ENCODE results near the gene CHST14. TPM values are rescaled to one million over a fixed set of nuclear protein-coding genes. Genes with fewer than 3 reads are reported as not detected.
A peak's percentile ranks its signal among the peaks of the same experiment; 100 is the strongest.

The CHST14 gene
- total and polyA plus RNA-seq, 10 donors, result 7.1 to 18.5 (median 13.3) TPM

DNA sequence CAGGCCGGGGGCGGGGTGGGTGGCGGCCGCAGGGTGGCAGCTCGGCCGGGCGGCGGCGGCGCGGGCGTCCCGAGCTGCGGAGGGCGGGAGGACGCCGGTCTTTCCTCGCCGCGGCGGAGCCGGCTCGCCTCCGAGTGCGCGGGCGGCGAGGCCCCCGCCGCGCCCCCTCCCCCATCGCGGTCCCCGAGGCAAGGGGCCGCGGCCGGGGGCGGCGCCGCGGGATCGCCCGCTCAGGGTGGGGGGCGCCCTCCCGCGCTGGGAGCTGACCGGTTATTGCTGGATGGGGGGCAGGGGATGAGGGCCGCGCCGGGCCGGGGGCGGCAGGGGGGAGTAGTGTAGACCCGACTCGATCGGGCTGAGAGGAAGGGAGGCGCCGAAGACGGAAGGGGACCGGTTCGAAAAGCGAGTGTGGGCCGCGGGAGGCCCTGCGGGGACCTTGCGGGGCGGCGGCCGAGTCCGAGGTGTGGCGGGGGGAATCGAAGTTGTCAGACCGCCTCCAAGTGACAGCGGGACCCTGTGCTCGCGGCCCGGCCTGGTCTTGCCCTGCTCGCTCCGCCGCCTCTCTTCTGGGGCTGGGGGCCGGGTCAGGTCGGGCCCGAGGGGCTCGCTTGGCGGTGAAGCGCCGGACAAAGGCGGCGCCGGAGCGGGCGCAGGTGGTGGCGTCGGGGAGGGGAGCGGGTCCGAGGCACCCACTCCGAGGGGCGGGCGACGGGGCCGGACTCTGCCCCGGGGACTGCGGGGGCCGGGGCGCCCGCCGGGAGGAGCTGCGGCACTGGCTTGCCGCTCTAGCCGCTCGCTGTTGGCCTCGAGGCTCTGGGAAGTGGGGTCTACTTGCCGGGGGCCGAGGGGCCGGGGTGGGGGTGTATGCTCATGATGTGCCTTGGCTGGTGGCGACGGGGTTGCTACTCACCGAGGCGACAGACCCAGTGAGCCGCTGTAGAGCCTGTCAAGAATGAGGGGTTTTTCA lies 28.9 kb upstream of the CHST14 start:
- peak; percentile 88 for DNase-seq
- Histone ChIP-seq H3K9me3 (no peaks in the 10 kb centered on the region), H3K4me1 (peaks cover 17 to 83% (median 62%) of the 10 kb centered on the region in 6 donors), H3K27ac (peak overlapping the region in 5 of 8 donors; percentile 8 to 87 (median 80)), H3K36me3 (no peaks in the 10 kb centered on the region), H3K27me3 (replicated peaks in 1 of 7) (peaks cover 0 to 46% (median 10%) of the 10 kb centered on the region in 7 donors), H3K4me3 (peak overlapping the region; percentile 77 to 97 (median 90))
- 1 to 2% (median 1%) methylated on average over 31 to 119 of the region's 119 CpGs for WGBS, 5 donors
- intact Hi-C loops (cut with DNase I; ENCODE audit: low total_unique reads), result no loop called here
- TF ChIP-seq POLR2A (IDR thresholded peaks at IDR 0.05) (no peak), POLR2AphosphoS5 (IDR thresholded peaks at IDR 0.05) (peak in 1 of 3 donors; percentile 26), CTCF (IDR thresholded peaks at IDR 0.05 in 8 of 11, conservative IDR thresholded peaks at IDR 0.05 in 3 of 11) (peak in 5 of 11 experiments; percentile 6 to 41 (median 24))

- Histone ChIP-seq H3K4me3 (no peak overlapping the region), H3K27me3 (replicated peaks in 1 of 7) (peaks cover 0 to 32% (median 0%) of the 10 kb centered on the region in 7 donors), H3K27ac (no peak overlapping the region), H3K9me3 (no peaks in the 10 kb centered on the region), H3K4me1 (peaks cover 16 to 69% (median 51%) of the 10 kb centered on the region in 6 donors), H3K36me3 (no peaks in the 10 kb centered on the region)
- intact Hi-C loops (cut with DNase I; ENCODE audit: low total_unique reads), result no loop called here
- no peak for TF ChIP-seq POLR2A (IDR thresholded peaks at IDR 0.05)
- no peak for TF ChIP-seq POLR2AphosphoS5 (IDR thresholded peaks at IDR 0.05)
- no peak for TF ChIP-seq CTCF (IDR thresholded peaks at IDR 0.05 in 8 of 11, conservative IDR thresholded peaks at IDR 0.05 in 3 of 11)
- 86 to 94% (median 89%) methylated on average over 4 of the region's 4 CpGs for WGBS, 5 donors
- DNase-seq, result no peak
Measured at GRCh38 chr15:40443255-40443654, 27.5 kb upstream of the CHST14 start.

DNA sequence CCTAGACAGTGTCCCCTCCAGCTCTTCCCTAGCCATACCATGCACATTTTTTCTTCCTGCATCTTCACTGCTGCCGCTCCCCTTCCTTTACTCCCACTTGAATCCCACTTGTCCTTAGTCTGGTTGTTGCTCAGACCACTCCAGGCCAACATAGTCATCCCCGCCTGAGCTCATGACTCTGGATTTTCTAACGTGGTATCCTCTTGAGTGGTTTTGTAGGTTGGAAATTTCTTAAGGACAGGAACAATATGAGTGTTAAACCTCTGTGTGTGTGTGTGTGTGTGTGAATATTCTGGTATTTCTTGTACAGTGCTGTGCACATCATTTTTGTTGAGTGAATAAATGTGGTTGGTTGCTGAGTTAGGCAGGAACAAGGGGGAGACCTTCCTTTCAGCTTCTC lies 26.9 kb upstream of the CHST14 start:
- Histone ChIP-seq H3K27me3 (replicated peaks in 1 of 7) (peaks cover 0 to 26% (median 0%) of the 10 kb centered on the region in 7 donors), H3K9me3 (no peaks in the 10 kb centered on the region), H3K4me3 (no peak overlapping the region), H3K36me3 (no peaks in the 10 kb centered on the region), H3K27ac (no peak overlapping the region), H3K4me1 (peaks cover 16 to 63% (median 49%) of the 10 kb centered on the region in 6 donors)
- no peak for TF ChIP-seq CTCF (IDR thresholded peaks at IDR 0.05 in 8 of 11, conservative IDR thresholded peaks at IDR 0.05 in 3 of 11)
- TF ChIP-seq POLR2A (IDR thresholded peaks at IDR 0.05), result no peak
- TF ChIP-seq POLR2AphosphoS5 (IDR thresholded peaks at IDR 0.05), result no peak
- no peak for DNase-seq
- WGBS, 5 donors, result 67 to 81% (median 74%) methylated on average over 3 of the region's 3 CpGs
- intact Hi-C loops (cut with DNase I; ENCODE audit: low total_unique reads), result no loop called here

DNA sequence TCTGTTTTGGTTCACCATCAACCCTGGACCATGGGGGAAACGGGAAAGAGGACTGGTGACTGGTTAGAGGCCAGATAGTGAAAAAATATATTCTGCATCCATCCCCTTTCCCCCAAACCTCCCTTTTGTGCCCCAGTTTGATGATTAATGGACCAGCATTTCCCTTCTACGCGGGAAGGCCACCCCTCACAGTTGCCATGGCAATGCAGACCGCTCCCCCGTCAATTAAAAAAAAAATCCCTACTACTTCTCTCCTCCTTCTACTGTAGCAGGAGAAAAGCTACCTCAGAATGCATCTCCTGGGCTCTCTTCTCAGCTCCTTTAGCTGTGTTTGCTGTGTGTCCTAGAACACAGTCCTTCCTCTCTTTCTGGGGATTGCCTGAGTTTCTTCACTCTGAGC lies 26.0 kb upstream of the CHST14 start:
- TF ChIP-seq CTCF (IDR thresholded peaks at IDR 0.05 in 8 of 11, conservative IDR thresholded peaks at IDR 0.05 in 3 of 11) (no peak), POLR2AphosphoS5 (IDR thresholded peaks at IDR 0.05) (no peak), POLR2A (IDR thresholded peaks at IDR 0.05) (no peak)
- H3K36me3 ChIP-seq, result no peaks in the 10 kb centered on the region
- intact Hi-C loops (cut with DNase I; ENCODE audit: low total_unique reads), result no loop called here
- H3K27ac ChIP-seq, result no peak overlapping the region
- no peak overlapping the region for H3K4me3 ChIP-seq
- peaks cover 0 to 17% (median 0%) of the 10 kb centered on the region in 7 donors for H3K27me3 ChIP-seq (replicated peaks in 1 of 7)
- H3K9me3 ChIP-seq, result no peaks in the 10 kb centered on the region
- no peak for DNase-seq
- 60 to 80% (median 70%) methylated on average over 5 of the region's 5 CpGs for WGBS, 5 donors
- peaks cover 16 to 61% (median 42%) of the 10 kb centered on the region in 6 donors for H3K4me1 ChIP-seq
